HepG2 (cell line): Measurements from ENCODE around the gene MYADML2. TPM values are rescaled to one million over a fixed set of nuclear protein-coding genes. Genes with fewer than 3 reads are reported as not detected.

Experiments
- DNMT3B ChIP-seq: conservative IDR thresholded peaks from 2 replicates; pipeline ENCODE4 v1.6.1; 2016; ENCODE audit warnings: missing biosample characterization, control low read depth
- FIP1L1 ChIP-seq: fragments of 200-400 bp; formaldehyde crosslinking; IDR thresholded peaks from 2 replicates; pipeline ENCODE4 v1.6.1; 2018; ENCODE audit warnings: low read depth, mild to moderate bottlenecking, low read length, moderate library complexity, borderline replicate concordance; ENCODE audit not compliant: insufficient read depth
- KDM4B ChIP-seq: sonication (generic); formaldehyde crosslinking; IDR thresholded peaks from 2 replicates; pipeline ENCODE4 v1.4.0; 2020; ENCODE audit warnings: missing genetic modification reagents
- KLF13 ChIP-seq: sonication (generic); formaldehyde crosslinking; IDR thresholded peaks from 2 replicates; pipeline ENCODE4 v1.4.0; 2020; ENCODE audit warnings: mild to moderate bottlenecking, missing genetic modification reagents
- KLF16 ChIP-seq, 2 experiments: sonication (generic) in 1 of 2; formaldehyde crosslinking in 1 of 2; IDR thresholded peaks; 2 replicates each; pipeline versions ENCODE4 v1.6.1 to v1.8.0; 2016 to 2023; ENCODE audit warnings: missing genetic modification reagents in 2 of 2, missing compliant biosample characterization in 1 of 2
- NONO ChIP-seq, 2 experiments: fragments of 450-650 bp in 1 of 2; sonication (generic) in 1 of 2; formaldehyde crosslinking in 1 of 2; IDR thresholded peaks in 1 of 2; conservative IDR thresholded peaks in 1 of 2; 2 replicates each; pipeline versions ENCODE4 v1.6.1 to v1.8.0; 2017 to 2022; ENCODE audit warnings: mild to moderate bottlenecking in 1 of 2, missing genetic modification reagents in 1 of 2, moderate library complexity in 1 of 2
- POLR2AphosphoS2 ChIP-seq: IDR thresholded peaks from 2 replicates; pipeline ENCODE4 v1.6.1; 2011; ENCODE audit warnings: low read depth, low read length, improper control_type of control experiment
- REL ChIP-seq: sonication (generic); formaldehyde crosslinking; conservative IDR thresholded peaks from 2 replicates; pipeline ENCODE4 v1.8.0; 2022; ENCODE audit warnings: mild to moderate bottlenecking, missing genetic modification reagents, moderate library complexity
- SALL1 ChIP-seq: sonication (generic); formaldehyde crosslinking; IDR thresholded peaks from 2 replicates; pipeline ENCODE4 v1.8.0; 2022; ENCODE audit warnings: mild to moderate bottlenecking, missing genetic modification reagents
- SIX4 ChIP-seq: sonication (generic); formaldehyde crosslinking; IDR thresholded peaks from 2 replicates; pipeline ENCODE4 v1.4.0; 2020; ENCODE audit warnings: missing genetic modification reagents
- ZNF292 ChIP-seq: sonication (generic); formaldehyde crosslinking; IDR thresholded peaks from 2 replicates; pipeline ENCODE4 v1.8.1; 2022; ENCODE audit warnings: mild to moderate bottlenecking, low read depth, missing genetic modification reagents, borderline replicate concordance
- ZSCAN25 ChIP-seq: sonication (generic); formaldehyde crosslinking; IDR thresholded peaks from 2 replicates; pipeline ENCODE4 v1.8.0; 2022; ENCODE audit warnings: mild to moderate bottlenecking, missing genetic modification reagents
- polyA plus RNA-seq, 8 experiments: library from polyadenylated mRNA; depleted of rRNA in 3 of 8; stranded (reverse) in 7 of 8; unstranded in 1 of 8; fragments of >200 nt; fragmentation: Illumina TruSeq in 4 of 8; extraction: Trizol in 4 of 8; gene quantifications; 2 replicates each; pipeline versions ENCODE4 v1.2.1 to v1.2.3, GENCODE V29; 2011 to 2016; ENCODE audit warnings: low read depth in 4 of 8, missing spikeins in 1 of 8, mixed read lengths in 1 of 8; ENCODE audit not compliant: insufficient read depth in 1 of 8
- total RNA-seq, 5 experiments: library from RNA; depleted of rRNA; stranded (reverse); fragments of >200 nt; fragmentation: Illumina TruSeq; extraction: Trizol; gene quantifications; 2 replicates each; pipeline ENCODE4 v1.2.3, GENCODE V29; 2016; ENCODE audit warnings: low read depth in 1 of 5
- TF ChIP-seq, protein P1 (sequence below): sonication (generic); formaldehyde crosslinking; IDR thresholded peaks from 2 replicates; pipeline ENCODE4 v1.4.0; 2020; ENCODE audit warnings: missing genetic modification reagents, borderline replicate concordance
- TF ChIP-seq, protein P2 (sequence below): sonication (generic); formaldehyde crosslinking; conservative IDR thresholded peaks from 2 replicates; pipeline ENCODE4 v1.8.1; 2023; ENCODE audit warnings: missing genetic modification reagents
- TF ChIP-seq, protein P3 (sequence below): sonication (generic); formaldehyde crosslinking; IDR thresholded peaks from 2 replicates; pipeline ENCODE4 v1.8.1; 2023; ENCODE audit warnings: mild to moderate bottlenecking, moderate library complexity, missing genetic modification reagents
- TF ChIP-seq, protein P4 (sequence below): sonication (generic); formaldehyde crosslinking; IDR thresholded peaks from 2 replicates; pipeline ENCODE4 v1.5.0; 2020; ENCODE audit warnings: missing genetic modification reagents, mild to moderate bottlenecking, borderline replicate concordance
- TF ChIP-seq, protein P5 (sequence below): sonication (generic); formaldehyde crosslinking; IDR thresholded peaks from 2 replicates; pipeline ENCODE4; 2020; ENCODE audit warnings: missing genetic modification reagents, mild to moderate bottlenecking, borderline replicate concordance

The MYADML2 gene
- total and polyA plus RNA-seq, 2 of the 13 experiments (the other 11 are each of a cell fraction or from before 2014, with no cell fraction given), result not detected

DNA sequence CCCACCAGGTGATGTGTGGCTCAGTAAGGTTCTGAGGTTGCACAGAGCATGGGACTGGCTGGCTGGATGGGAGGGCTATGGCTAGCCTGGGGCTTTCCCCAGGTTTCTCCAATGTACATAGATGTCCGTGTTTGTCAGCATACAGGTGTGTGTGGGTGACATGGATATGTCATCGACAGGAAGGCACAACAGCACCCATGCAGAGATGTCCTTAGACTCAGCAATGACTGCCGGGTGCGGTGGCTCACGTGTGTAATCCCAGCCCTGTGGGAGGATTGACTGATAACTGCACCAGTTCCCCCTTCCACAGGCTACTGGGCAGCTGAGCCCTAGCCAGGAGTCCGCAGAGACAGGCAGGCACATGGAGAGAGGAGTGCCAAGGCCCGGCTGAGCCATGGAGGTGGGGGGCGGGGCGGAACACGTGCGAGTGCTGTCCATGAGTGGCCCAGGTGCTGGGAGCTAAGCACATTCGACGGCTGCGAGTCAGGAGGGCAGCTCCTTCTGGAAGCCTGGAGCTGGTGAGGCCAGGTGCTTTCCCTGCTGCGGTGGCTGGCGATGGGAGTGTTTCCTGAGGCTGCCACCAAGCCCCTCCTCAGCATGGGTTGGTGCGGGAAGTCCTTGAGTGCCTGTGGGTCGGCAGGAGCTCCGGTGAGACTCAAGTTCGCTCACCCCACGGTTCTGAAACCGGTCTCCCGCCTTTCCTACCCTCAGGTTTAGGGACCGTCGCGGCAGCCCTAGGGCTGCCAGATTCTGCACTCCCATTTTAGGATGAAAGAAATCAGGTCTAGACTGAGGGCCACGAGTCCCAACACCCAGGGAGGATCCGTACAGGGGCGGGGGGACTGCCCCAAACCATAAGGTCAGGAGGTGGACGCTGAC is 29.5 kb upstream of the MYADML2 start (continued):
- TF ChIP-seq REL (CRISPR knock-in tag), result peak; percentile 85; the same call in 1 of the 2 replicates
- no peak for TF ChIP-seq ZNF292 (CRISPR knock-in tag)
- peak; percentile 42; the same call in 1 of the 2 replicates for TF ChIP-seq ZSCAN25
- TF ChIP-seq KLF16 (CRISPR knock-in tag; IDR thresholded peaks at IDR 0.05), result peak in 1 of 2 experiments; percentile 36; a peak in 1 of 4 replicates
- TF ChIP-seq KDM4B, result no peak
- TF ChIP-seq DNMT3B (CRISPR knock-in tag), result no peak
- TF ChIP-seq NONO (IDR thresholded peaks at IDR 0.05), result no peak
- peak; percentile 49; the same call in 1 of the 2 replicates for TF ChIP-seq NONO (CRISPR knock-in tag; conservative IDR thresholded peaks at IDR 0.05)
- TF ChIP-seq, protein P1, sequence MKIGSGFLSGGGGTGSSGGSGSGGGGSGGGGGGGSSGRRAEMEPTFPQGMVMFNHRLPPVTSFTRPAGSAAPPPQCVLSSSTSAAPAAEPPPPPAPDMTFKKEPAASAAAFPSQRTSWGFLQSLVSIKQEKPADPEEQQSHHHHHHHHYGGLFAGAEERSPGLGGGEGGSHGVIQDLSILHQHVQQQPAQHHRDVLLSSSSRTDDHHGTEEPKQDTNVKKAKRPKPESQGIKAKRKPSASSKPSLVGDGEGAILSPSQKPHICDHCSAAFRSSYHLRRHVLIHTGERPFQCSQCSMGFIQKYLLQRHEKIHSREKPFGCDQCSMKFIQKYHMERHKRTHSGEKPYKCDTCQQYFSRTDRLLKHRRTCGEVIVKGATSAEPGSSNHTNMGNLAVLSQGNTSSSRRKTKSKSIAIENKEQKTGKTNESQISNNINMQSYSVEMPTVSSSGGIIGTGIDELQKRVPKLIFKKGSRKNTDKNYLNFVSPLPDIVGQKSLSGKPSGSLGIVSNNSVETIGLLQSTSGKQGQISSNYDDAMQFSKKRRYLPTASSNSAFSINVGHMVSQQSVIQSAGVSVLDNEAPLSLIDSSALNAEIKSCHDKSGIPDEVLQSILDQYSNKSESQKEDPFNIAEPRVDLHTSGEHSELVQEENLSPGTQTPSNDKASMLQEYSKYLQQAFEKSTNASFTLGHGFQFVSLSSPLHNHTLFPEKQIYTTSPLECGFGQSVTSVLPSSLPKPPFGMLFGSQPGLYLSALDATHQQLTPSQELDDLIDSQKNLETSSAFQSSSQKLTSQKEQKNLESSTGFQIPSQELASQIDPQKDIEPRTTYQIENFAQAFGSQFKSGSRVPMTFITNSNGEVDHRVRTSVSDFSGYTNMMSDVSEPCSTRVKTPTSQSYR (CRISPR knock-in tag), result peak; percentile 90
- TF ChIP-seq SIX4 (CRISPR knock-in tag), result 0 out of 2 replicates have a peak, but pooled peaks have one; percentile 17
- TF ChIP-seq, protein P2, sequence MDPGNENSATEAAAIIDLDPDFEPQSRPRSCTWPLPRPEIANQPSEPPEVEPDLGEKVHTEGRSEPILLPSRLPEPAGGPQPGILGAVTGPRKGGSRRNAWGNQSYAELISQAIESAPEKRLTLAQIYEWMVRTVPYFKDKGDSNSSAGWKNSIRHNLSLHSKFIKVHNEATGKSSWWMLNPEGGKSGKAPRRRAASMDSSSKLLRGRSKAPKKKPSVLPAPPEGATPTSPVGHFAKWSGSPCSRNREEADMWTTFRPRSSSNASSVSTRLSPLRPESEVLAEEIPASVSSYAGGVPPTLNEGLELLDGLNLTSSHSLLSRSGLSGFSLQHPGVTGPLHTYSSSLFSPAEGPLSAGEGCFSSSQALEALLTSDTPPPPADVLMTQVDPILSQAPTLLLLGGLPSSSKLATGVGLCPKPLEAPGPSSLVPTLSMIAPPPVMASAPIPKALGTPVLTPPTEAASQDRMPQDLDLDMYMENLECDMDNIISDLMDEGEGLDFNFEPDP (CRISPR knock-in tag), result peak; percentile 93; the same call in 1 of the 2 replicates
- 0 out of 2 replicates have a peak, but pooled peaks have one; percentile 14 for TF ChIP-seq POLR2AphosphoS2
- TF ChIP-seq, protein P3, sequence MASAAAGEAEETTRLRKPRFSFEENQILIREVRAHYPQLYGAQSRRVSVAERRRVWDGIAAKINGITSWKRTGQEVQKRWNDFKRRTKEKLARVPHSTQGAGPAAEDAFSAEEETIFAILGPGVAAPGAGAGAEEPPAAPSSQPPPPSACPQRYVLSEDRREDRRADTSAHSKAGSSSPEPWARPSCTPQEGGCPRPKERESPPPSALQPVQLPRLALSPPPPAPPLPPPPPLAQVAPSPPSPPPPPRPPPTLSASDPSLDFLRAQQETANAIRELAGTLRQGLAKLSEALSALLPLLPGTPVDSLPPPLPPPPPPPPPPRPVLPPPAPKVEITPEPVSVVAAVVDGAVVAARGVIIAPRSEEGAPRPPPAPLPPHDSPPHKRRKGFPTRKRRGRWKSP (CRISPR knock-in tag), result peak; percentile 69; the same call in 1 of the 2 replicates
- 0 out of 2 replicates have a peak, but pooled peaks have one; percentile 68 for TF ChIP-seq KLF13 (CRISPR knock-in tag)
- peak; percentile 89; the same call in 1 of the 2 replicates for TF ChIP-seq FIP1L1
- TF ChIP-seq, protein P4, sequence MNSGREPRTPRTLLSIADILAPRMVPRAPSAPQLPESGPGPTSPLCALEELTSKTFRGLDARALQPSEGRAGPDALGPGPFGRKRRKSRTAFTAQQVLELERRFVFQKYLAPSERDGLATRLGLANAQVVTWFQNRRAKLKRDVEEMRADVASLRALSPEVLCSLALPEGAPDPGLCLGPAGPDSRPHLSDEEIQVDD, result peak; percentile 28; the same call in 1 of the 2 replicates
- TF ChIP-seq, protein P5, sequence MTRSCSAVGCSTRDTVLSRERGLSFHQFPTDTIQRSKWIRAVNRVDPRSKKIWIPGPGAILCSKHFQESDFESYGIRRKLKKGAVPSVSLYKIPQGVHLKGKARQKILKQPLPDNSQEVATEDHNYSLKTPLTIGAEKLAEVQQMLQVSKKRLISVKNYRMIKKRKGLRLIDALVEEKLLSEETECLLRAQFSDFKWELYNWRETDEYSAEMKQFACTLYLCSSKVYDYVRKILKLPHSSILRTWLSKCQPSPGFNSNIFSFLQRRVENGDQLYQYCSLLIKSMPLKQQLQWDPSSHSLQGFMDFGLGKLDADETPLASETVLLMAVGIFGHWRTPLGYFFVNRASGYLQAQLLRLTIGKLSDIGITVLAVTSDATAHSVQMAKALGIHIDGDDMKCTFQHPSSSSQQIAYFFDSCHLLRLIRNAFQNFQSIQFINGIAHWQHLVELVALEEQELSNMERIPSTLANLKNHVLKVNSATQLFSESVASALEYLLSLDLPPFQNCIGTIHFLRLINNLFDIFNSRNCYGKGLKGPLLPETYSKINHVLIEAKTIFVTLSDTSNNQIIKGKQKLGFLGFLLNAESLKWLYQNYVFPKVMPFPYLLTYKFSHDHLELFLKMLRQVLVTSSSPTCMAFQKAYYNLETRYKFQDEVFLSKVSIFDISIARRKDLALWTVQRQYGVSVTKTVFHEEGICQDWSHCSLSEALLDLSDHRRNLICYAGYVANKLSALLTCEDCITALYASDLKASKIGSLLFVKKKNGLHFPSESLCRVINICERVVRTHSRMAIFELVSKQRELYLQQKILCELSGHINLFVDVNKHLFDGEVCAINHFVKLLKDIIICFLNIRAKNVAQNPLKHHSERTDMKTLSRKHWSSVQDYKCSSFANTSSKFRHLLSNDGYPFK (CRISPR knock-in tag), result peak; percentile 66; the same call in 1 of the 2 replicates
- TF ChIP-seq SALL1 (CRISPR knock-in tag), result peak; percentile 55; the same call in 1 of the 2 replicates
